HEK293 (cell line): ENCODE measurements around the gene WNT2.

Experiments used
- CTCF ChIP-seq: fragments of 450-650 bp; formaldehyde crosslinking; IDR thresholded peaks from 2 replicates; pipeline ENCODE4 v1.5.1; 2016; ENCODE audit warnings: missing biosample characterization, missing genetic modification characterization
- FEZF1 ChIP-seq: fragments of 450-650 bp; formaldehyde crosslinking; IDR thresholded peaks from 2 replicates; pipeline ENCODE4 v1.5.1; 2016; ENCODE audit warnings: missing biosample characterization, missing genetic modification characterization
- KLF9 ChIP-seq: fragments of 450-650 bp; formaldehyde crosslinking; IDR thresholded peaks from 2 replicates; pipeline ENCODE4 v1.5.1; 2016; ENCODE audit warnings: missing biosample characterization, missing genetic modification characterization, low read depth
- MEIS1 ChIP-seq: sonication (generic); formaldehyde crosslinking; IDR thresholded peaks from 2 replicates; pipeline ENCODE4 v1.8.1; 2022; ENCODE audit warnings: missing genetic modification reagents, mild to moderate bottlenecking, borderline replicate concordance
- SP2 ChIP-seq: fragments of 450-650 bp; formaldehyde crosslinking; IDR thresholded peaks from 2 replicates; pipeline ENCODE4 v1.5.1; 2016; ENCODE audit warnings: missing biosample characterization, missing genetic modification characterization
- ZNF521 ChIP-seq: fragments of 450-650 bp; formaldehyde crosslinking; IDR thresholded peaks from 2 replicates; pipeline ENCODE4 v1.5.1; 2017; ENCODE audit warnings: missing biosample characterization, mild to moderate bottlenecking, missing genetic modification characterization

DNA sequence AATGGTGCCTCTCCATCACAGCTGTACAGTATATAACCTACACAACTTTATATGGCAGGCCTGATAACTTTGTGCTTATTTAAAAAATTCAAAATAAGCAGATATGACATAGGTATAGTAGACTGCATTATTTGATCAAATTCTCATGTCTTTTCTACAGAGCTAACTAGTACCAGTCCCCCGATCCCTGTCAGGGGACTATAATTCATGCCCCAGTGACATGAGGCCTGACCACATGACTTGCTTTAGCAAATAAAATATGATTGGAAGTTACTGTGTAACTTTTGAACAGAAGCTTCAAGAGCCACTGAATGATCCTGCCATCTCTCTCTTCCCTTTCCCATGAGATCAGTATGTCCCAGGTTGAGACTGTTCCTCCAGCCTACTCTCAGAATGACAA is 49.2 kb upstream of the WNT2 start:
- TF ChIP-seq ZNF521 (tag by site-specific recombination), result no peak
- TF ChIP-seq FEZF1 (tag by site-specific recombination), result no peak
- no peak for TF ChIP-seq KLF9 (tag by site-specific recombination)
- no peak for TF ChIP-seq SP2 (tag by site-specific recombination)
- TF ChIP-seq CTCF (tag by site-specific recombination), result no peak
- no peak for TF ChIP-seq MEIS1 (CRISPR knock-in tag)
